Activated CD4-positive, CD25-positive, alpha-beta regulatory T cell treated with anti-CD3 and anti-CD28 coated beads, Interleukin-2, amount 50 U/mL, for 16 hours (primary cell): ENCODE data around the gene MIS18BP1.
"Not testable (repeated sequence)": the region's sequence is repeated elsewhere in the genome, so short reads cannot be mapped to it uniquely, and the experiment has no call there.

ENCODE experiments used
- DNase-seq: peaks from one replicate; pipeline ENCODE4 v3.0.0-alpha.2; 2020; ENCODE audit warnings: low read depth, low spot score

MIS18BP1 gene

GRCh38 chr14:45246691-45247090 lies 6.3 kb downstream of the MIS18BP1 start:
- no peak for DNase-seq

GRCh38 chr14:45246151-45246550 lies 6.9 kb downstream of the MIS18BP1 start:
- DNase-seq: no peak

- DNase-seq: no peak
Observed at GRCh38 chr14:45242706-45243105, 10.3 kb downstream of the MIS18BP1 start.

GRCh38 chr14:45238988-45239387 lies 14.0 kb downstream of the MIS18BP1 start:
- no peak for DNase-seq

GRCh38 chr14:45227566-45227965 lies 25.4 kb downstream of the MIS18BP1 start:
- DNase-seq: no peak

GRCh38 chr14:45222485-45223262 lies 30.3 kb downstream of the MIS18BP1 start:
- no peak for DNase-seq

- not testable (repeated sequence) for DNase-seq
Observed at GRCh38 chr14:45214341-45214740, 38.7 kb downstream of the MIS18BP1 start.

GRCh38 chr14:45213716-45214115 lies 39.3 kb downstream of the MIS18BP1 start:
- not testable (repeated sequence) for DNase-seq

GRCh38 chr14:45212231-45212630 lies 40.8 kb downstream of the MIS18BP1 start:
- DNase-seq: no peak

- no peak for DNase-seq
Observed at GRCh38 chr14:45211295-45211694, 41.7 kb downstream of the MIS18BP1 start.

GRCh38 chr14:45210159-45210558 lies 42.8 kb downstream of the MIS18BP1 start:
- no peak for DNase-seq

GRCh38 chr14:45204241-45204640 lies 48.8 kb downstream of the MIS18BP1 start:
- no peak for DNase-seq

- no peak for DNase-seq
Observed at GRCh38 chr14:45201905-45202304, 51.1 kb downstream of the MIS18BP1 start.

GRCh38 chr14:45199230-45199629 lies 53.8 kb downstream of the MIS18BP1 start:
- no peak for DNase-seq

- DNase-seq: no peak
Observed at GRCh38 chr14:45198551-45198950, 54.5 kb downstream of the MIS18BP1 start.

GRCh38 chr14:45194964-45195363 lies 58.0 kb downstream of the MIS18BP1 start:
- no peak for DNase-seq

- DNase-seq: no peak
Observed at GRCh38 chr14:45185100-45185814, 67.7 kb downstream of the MIS18BP1 start.

- DNase-seq: no peak
Observed at GRCh38 chr14:45181806-45182205, 71.2 kb downstream of the MIS18BP1 start.

GRCh38 chr14:45181329-45181728 lies 71.7 kb downstream of the MIS18BP1 start:
- DNase-seq: no peak

GRCh38 chr14:45177076-45177475 lies 75.9 kb downstream of the MIS18BP1 start:
- DNase-seq: no peak

- DNase-seq: no peak
Observed at GRCh38 chr14:45169906-45170305, 83.1 kb downstream of the MIS18BP1 start.

- DNase-seq: no peak
Observed at GRCh38 chr14:45156067-45156466, 96.9 kb downstream of the MIS18BP1 start.
